Renal pelvis (tissue), 12 donors: Measurements from ENCODE around the gene MLST8. TPM values are rescaled to one million over a fixed set of nuclear protein-coding genes. Genes with fewer than 3 reads are reported as not detected.

ENCODE experiments used
- DNase-seq: peaks from one replicate; pipeline ENCODE4 v3.0.0-alpha.2; 2013
- long read RNA-seq, 16 experiments: transcript quantifications; one replicate each; lab custom pipeline, GENCODE V29; 2026
- polyA plus RNA-seq, 3 donors: library from polyadenylated mRNA; unstranded; fragments of 120-200 nt; gene quantifications; one replicate each; pipeline ENCODE4 v1.2.1, GENCODE V29; 2013; ENCODE audit not compliant: insufficient read length in 3 of 3

MLST8 gene, protein sequence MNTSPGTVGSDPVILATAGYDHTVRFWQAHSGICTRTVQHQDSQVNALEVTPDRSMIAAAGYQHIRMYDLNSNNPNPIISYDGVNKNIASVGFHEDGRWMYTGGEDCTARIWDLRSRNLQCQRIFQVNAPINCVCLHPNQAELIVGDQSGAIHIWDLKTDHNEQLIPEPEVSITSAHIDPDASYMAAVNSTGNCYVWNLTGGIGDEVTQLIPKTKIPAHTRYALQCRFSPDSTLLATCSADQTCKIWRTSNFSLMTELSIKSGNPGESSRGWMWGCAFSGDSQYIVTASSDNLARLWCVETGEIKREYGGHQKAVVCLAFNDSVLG
- 10 to 100 TPM; 48.8 to 57.6 (median 55.2) TPM for polyA plus RNA-seq
- long read RNA-seq, donor 1, transcript MLST8-232 (9 exons, 1,870 nt), result major isoform, 9 of 34 reads
- long read RNA-seq, donor 1, transcript MLST8-215 (9 exons, 1,861 nt), result minor isoform, 7 of 34 reads
- long read RNA-seq, donor 1, partial matches to known transcripts, result 9 of 34 reads
- long read RNA-seq, donor 1, other reads (novel, unspliced or antisense), result 0 of 34 reads
- long read RNA-seq, donor 2, transcript MLST8-215 (9 exons, 1,861 nt), result minor isoform, 5 of 77 reads
- long read RNA-seq, donor 2, transcript MLST8-232 (9 exons, 1,870 nt), result major isoform, 12 of 77 reads
- long read RNA-seq, donor 2, transcript MLST8-230 (8 exons, 2,116 nt), result minor isoform, 6 of 77 reads
- long read RNA-seq, donor 2, partial matches to known transcripts, result 44 of 77 reads
- long read RNA-seq, donor 2, other reads (novel, unspliced or antisense), result 0 of 77 reads
- long read RNA-seq, donor 3, transcript MLST8-232 (9 exons, 1,870 nt), result minor isoform, 6 of 25 reads
- long read RNA-seq, donor 3, transcript MLST8-215 (9 exons, 1,861 nt), result major isoform, 7 of 25 reads
- long read RNA-seq, donor 3, partial matches to known transcripts, result 0 of 25 reads
- long read RNA-seq, donor 3, other reads (novel, unspliced or antisense), result 0 of 25 reads
- long read RNA-seq, donor 4, transcript MLST8-203 (9 exons, 1,691 nt), result minor isoform, 10 of 38 reads
- long read RNA-seq, donor 4, transcript MLST8-230 (8 exons, 2,116 nt), result minor isoform, 5 of 38 reads
- long read RNA-seq, donor 4, transcript MLST8-232 (9 exons, 1,870 nt), result major isoform, 12 of 38 reads
- long read RNA-seq, donor 4, transcript MLST8-215 (9 exons, 1,861 nt), result minor isoform, 5 of 38 reads
- long read RNA-seq, donor 4, partial matches to known transcripts, result 0 of 38 reads
- long read RNA-seq, donor 4, other reads (novel, unspliced or antisense), result 0 of 38 reads
- long read RNA-seq, donor 5, transcript MLST8-232 (9 exons, 1,870 nt), result major isoform, 6 of 20 reads
- long read RNA-seq, donor 5, partial matches to known transcripts, result 0 of 20 reads
- long read RNA-seq, donor 5, other reads (novel, unspliced or antisense), result 0 of 20 reads
- long read RNA-seq, donor 6, transcript MLST8-232 (9 exons, 1,870 nt), result major isoform, 10 of 20 reads
- long read RNA-seq, donor 6, partial matches to known transcripts, result 0 of 20 reads
- long read RNA-seq, donor 6, other reads (novel, unspliced or antisense), result 0 of 20 reads
- long read RNA-seq, donor 7, transcript MLST8-232 (9 exons, 1,870 nt), result major isoform, 8 of 43 reads
- long read RNA-seq, donor 7, transcript MLST8-229 (4 exons, 545 nt), result minor isoform, 7 of 43 reads
- long read RNA-seq, donor 7, transcript MLST8-230 (8 exons, 2,116 nt), result minor isoform, 6 of 43 reads
- long read RNA-seq, donor 7, partial matches to known transcripts, result 6 of 43 reads
- long read RNA-seq, donor 7, other reads (novel, unspliced or antisense), result 0 of 43 reads
- long read RNA-seq, donor 8, partial matches to known transcripts, result 5 of 11 reads
- long read RNA-seq, donor 8, other reads (novel, unspliced or antisense), result 0 of 11 reads
- long read RNA-seq, donor 9, transcript MLST8-232 (9 exons, 1,870 nt), result major isoform, 8 of 30 reads
- long read RNA-seq, donor 9, partial matches to known transcripts, result 0 of 30 reads
- long read RNA-seq, donor 9, other reads (novel, unspliced or antisense), result 0 of 30 reads
- long read RNA-seq, donor 10, transcript MLST8-232 (9 exons, 1,870 nt), result major isoform, 10 of 21 reads
- long read RNA-seq, donor 10, partial matches to known transcripts, result 0 of 21 reads
- long read RNA-seq, donor 10, other reads (novel, unspliced or antisense), result 0 of 21 reads
- long read RNA-seq, donor 11, transcript MLST8-218 (4 exons, 589 nt), result major isoform, 10 of 43 reads
- long read RNA-seq, donor 11, transcript MLST8-232 (9 exons, 1,870 nt), result major isoform, 10 of 43 reads
- long read RNA-seq, donor 11, partial matches to known transcripts, result 12 of 43 reads
- long read RNA-seq, donor 11, other reads (novel, unspliced or antisense), result 0 of 43 reads
- long read RNA-seq, donor 12, transcript MLST8-232 (9 exons, 1,870 nt), result major isoform, 16 of 108 reads
- long read RNA-seq, donor 12, partial matches to known transcripts, result 77 of 108 reads
- long read RNA-seq, donor 12, other reads (novel, unspliced or antisense), result 0 of 108 reads
- long read RNA-seq, donor 13, transcript MLST8-232 (9 exons, 1,870 nt), result major isoform, 7 of 25 reads
- long read RNA-seq, donor 13, partial matches to known transcripts, result 13 of 25 reads
- long read RNA-seq, donor 13, other reads (novel, unspliced or antisense), result 0 of 25 reads
- long read RNA-seq, donor 14, result 0 reads
- long read RNA-seq, donor 15, result 0 reads
- long read RNA-seq, donor 16, transcript MLST8-230 (8 exons, 2,116 nt), result minor isoform, 6 of 38 reads
- long read RNA-seq, donor 16, transcript MLST8-215 (9 exons, 1,861 nt), result major isoform, 11 of 38 reads
- long read RNA-seq, donor 16, transcript MLST8-232 (9 exons, 1,870 nt), result minor isoform, 6 of 38 reads
- long read RNA-seq, donor 16, partial matches to known transcripts, result 6 of 38 reads
- long read RNA-seq, donor 16, other reads (novel, unspliced or antisense), result 0 of 38 reads

- DNase-seq, result peak; percentile 85
Measured at GRCh38 chr16:2205104-2205966, at the start of gene MLST8. Gene MLST8 (plus strand): TSS chr16:2205454. CDS start chr16:2206086, 632 bp downstream.

DNA sequence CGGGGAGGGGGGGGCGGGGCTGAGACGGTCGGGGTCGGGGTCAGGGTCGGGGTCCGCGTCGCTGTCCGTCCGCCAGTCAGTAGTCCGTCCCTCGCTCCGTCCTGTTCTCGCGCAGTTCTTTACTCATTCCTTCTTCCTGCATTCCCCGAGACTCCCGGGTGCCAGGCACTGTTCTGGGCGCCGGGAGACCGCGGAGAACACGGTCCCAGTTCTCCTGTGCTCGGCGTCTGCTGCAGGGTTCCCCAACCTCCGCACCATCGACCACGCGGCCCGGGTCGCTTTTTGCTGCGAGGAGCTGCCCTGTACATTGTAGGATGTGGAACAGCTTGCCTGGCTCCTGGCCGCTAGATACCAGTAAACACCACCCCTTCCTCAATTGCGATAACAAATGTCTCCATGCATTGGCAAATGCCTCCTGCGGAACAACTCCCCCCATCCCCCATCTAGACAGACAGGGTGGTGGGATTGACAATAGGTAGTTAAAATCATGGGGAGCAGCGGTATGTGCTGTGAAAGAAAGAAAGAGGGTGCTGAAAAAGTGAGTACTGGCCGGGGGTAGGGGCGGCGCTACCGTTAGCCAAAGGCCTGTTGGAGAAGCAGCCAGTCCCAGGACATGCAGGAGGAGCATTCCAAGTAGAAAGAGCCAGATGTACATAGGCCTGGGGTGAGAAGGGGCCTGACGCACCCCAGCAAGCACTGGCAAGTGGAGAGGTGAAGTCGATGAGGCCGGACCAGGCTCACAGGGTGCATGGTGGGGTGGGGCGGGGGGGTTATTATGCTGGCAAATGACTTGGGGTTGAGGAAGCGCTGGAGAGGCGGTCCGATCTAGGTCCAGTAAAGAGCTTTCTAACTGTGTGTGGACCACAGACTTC is 49.0 kb upstream of the MLST8 start:
- DNase-seq, result no peak

- no peak for DNase-seq
Measured at GRCh38 chr16:2156849-2157224, 48.4 kb upstream of the MLST8 start.

GRCh38 chr16:2157480-2158261 is 47.6 kb upstream of the MLST8 start:
- DNase-seq, result no peak

DNA sequence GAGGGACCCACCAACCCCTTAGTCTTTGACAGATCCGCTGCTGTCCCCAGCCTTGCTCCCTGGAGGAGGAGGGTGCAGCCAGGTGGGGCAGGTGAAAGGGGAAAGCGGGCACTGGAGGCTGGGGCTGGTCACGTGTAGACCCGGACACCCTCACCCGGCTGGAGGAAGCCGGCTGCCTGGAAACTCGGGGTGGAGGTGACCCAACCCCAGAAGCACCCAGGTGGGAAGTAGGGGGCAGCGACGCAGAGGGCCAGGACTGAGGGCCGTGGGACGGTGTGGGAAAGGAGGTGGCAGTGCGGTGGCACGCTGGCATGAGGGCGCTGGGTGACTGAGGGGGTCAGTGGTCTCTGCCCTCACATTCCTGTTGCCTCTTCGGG is 47.0 kb upstream of the MLST8 start:
- no peak for DNase-seq

DNA sequence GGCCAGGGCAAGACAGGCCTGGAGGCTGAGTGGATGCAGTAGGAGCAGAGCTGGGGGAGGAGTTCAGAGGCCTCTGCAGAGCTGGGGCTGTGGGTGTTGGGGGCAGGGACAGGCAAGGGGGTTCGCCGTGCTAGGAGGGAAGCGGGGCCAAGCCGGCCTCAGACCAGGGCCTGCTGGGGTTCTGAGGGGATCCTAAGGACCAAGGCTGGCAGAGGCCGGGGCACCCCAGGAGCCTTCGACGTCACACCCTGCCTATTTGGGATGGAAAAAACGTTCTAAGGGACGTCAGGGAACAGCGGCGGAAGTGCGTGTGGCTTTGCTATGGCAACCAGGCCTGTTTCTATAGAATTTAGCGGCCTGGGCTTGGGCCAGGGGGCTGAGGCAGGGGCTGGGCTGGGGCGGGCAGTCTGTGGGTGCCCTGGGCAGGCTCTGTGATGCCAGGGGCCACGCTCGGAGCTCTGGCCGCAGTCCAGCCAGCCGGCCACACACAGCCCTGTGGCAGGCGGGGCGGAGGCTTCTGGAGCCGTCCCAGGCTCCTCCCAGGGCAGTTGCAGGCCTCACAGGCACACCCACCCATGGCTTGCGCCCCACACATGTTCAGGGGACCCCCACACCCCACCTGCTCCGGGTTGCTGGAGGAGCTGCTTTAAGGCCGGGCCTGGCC is 45.9 kb upstream of the MLST8 start:
- DNase-seq, result no peak

DNA sequence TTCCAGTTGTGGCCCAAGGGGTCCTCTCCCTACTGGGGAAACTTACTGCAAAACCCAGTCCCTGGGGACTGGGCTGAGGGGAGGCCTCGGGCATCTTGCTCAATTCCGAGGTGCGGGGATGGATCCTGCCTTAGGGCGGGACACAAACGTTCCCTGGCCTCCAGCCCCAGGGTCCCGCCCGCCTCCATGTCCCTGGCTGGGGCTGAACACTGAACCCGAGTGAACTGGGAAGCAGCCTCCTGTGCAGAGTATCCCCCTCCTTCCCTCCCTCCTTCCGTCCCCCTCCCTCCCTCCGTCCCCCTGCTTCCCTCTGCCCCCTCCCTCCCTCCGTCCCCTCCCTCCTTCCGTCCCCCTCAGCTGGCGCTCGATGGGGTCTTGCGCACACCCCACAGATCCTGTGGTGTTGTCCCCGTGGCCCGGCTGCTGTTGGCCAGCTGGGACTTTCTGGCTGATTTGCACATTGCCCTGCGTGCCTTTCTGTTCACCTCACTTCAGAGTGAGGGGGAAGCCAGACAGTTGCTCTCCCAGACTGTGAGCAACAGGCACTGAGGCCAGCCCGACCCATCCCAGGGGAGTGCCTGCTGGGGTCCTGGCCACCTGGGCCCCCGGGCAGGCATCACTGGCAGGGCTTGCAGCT is 44.2 kb upstream of the MLST8 start:
- no peak for DNase-seq

- DNase-seq, result no peak
Measured at GRCh38 chr16:2161911-2162310, 43.3 kb upstream of the MLST8 start.

GRCh38 chr16:2162676-2163118 is 42.6 kb upstream of the MLST8 start:
- no peak for DNase-seq

- DNase-seq, result no peak
Measured at GRCh38 chr16:2163211-2163881, 41.9 kb upstream of the MLST8 start.

- DNase-seq, result no peak
Measured at GRCh38 chr16:2165861-2166260, 39.4 kb upstream of the MLST8 start.

GRCh38 chr16:2166263-2167067 is 38.8 kb upstream of the MLST8 start:
- no peak for DNase-seq
